Suprapubic skin (tissue), 4 donors: ENCODE results near the gene NPHP4. TPM values are rescaled to one million over a fixed set of nuclear protein-coding genes. Genes with fewer than 3 reads are reported as not detected.

ENCODE experiments used
- DNase-seq, 2 donors: peaks; one replicate each; pipeline ENCODE4 v3.0.0-alpha.2; 2019; ENCODE audit warnings: low spot score in 2 of 2
- H3K27ac ChIP-seq: fragments of 200-600 bp; sonication (generic); one replicate; pipeline ENCODE4 v1.5.1; 2019
- H3K27me3 ChIP-seq: fragments of 200-600 bp; sonication (generic); one replicate; pipeline ENCODE4 v1.5.1; 2019
- H3K36me3 ChIP-seq: fragments of 200-600 bp; sonication (generic); one replicate; pipeline ENCODE4 v1.5.1; 2019
- H3K4me1 ChIP-seq: fragments of 200-600 bp; sonication (generic); one replicate; pipeline ENCODE4 v1.5.1; 2019
- H3K4me3 ChIP-seq: fragments of 200-600 bp; sonication (generic); one replicate; pipeline ENCODE4 v1.5.1; 2019; ENCODE audit warnings: mild to moderate bottlenecking
- H3K9me3 ChIP-seq: fragments of 200-600 bp; sonication (generic); one replicate; pipeline ENCODE4 v1.5.1; 2019
- EP300 ChIP-seq: sonication (generic); formaldehyde crosslinking; IDR thresholded peaks from one replicate; pipeline ENCODE4 v1.6.1; 2017; ENCODE audit warnings: antibody characterized with exemption
- POLR2A ChIP-seq, 2 donors: fragments of 450-650 bp; IDR thresholded peaks; one replicate each; pipeline ENCODE4 v1.6.1; 2017; ENCODE audit warnings: antibody characterized with exemption in 2 of 2, mild to moderate bottlenecking in 2 of 2, moderate library complexity in 2 of 2
- POLR2AphosphoS5 ChIP-seq, 3 donors: sonication (generic); formaldehyde crosslinking; IDR thresholded peaks; one replicate each; pipeline ENCODE4 v1.6.1; 2017; ENCODE audit warnings: antibody characterized with exemption in 3 of 3
- WGBS: methylation state at CpG from one replicate; pipeline ENCODE4 v1.1.5; 2018; 5-methylcytosine and 5-hydroxymethylcytosine counted together
- total RNA-seq, 4 donors: library from RNA; depleted of rRNA; stranded (reverse); fragments of >200 nt; gene quantifications; one replicate each; pipeline ENCODE4 v1.1.0, GENCODE V29; 2016
- TF ChIP-seq, protein P1 (sequence below), 2 donors: fragments of 200-600 bp in 1 of 2; fragments of 450-650 bp in 1 of 2; sonication (generic) in 1 of 2; IDR thresholded peaks; one replicate each; pipeline ENCODE4 v1.5.1; 2016 to 2019; ENCODE audit warnings: antibody characterized with exemption in 2 of 2, mild to moderate bottlenecking in 1 of 2, moderate library complexity in 1 of 2

Gene NPHP4
- total RNA-seq, 4 donors from 2014 or later = 26.3 to 33.7 (median 29.1) TPM

DNA sequence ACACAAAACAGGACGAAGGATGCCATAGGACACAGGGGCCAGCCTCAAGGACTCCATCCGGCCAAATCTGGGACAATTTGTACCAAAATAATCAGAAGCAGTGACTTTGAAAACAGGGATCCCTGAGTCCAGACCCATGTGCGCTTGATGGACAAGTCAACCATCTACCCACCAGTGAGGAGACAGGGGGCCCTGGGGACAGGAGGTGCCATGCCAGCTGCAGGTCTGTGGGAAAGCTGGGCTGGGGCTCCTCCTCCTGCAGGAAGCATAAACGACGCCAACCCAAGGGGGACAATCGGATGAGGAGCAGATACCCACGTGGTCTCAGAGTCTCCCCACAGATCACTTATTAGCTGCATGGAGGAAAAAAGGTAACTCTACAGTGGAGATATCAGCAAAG, 50.6 kb downstream of the NPHP4 start:
- Histone ChIP-seq H3K4me3 (no peak overlapping the region), H3K27me3 (no peaks in the 10 kb centered on the region), H3K4me1 (peaks cover 36% of the 10 kb centered on the region), H3K36me3 (peaks cover 13% of the 10 kb centered on the region), H3K9me3 (no peaks in the 10 kb centered on the region), H3K27ac (no peak overlapping the region)
- DNase-seq = peak in 1 of 2 donors; percentile 58
- WGBS = 96% methylated on average over 7 of the region's 7 CpGs
- TF ChIP-seq, protein P1, sequence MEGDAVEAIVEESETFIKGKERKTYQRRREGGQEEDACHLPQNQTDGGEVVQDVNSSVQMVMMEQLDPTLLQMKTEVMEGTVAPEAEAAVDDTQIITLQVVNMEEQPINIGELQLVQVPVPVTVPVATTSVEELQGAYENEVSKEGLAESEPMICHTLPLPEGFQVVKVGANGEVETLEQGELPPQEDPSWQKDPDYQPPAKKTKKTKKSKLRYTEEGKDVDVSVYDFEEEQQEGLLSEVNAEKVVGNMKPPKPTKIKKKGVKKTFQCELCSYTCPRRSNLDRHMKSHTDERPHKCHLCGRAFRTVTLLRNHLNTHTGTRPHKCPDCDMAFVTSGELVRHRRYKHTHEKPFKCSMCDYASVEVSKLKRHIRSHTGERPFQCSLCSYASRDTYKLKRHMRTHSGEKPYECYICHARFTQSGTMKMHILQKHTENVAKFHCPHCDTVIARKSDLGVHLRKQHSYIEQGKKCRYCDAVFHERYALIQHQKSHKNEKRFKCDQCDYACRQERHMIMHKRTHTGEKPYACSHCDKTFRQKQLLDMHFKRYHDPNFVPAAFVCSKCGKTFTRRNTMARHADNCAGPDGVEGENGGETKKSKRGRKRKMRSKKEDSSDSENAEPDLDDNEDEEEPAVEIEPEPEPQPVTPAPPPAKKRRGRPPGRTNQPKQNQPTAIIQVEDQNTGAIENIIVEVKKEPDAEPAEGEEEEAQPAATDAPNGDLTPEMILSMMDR (IDR thresholded peaks at IDR 0.05) = no peak
- TF ChIP-seq POLR2A (IDR thresholded peaks at IDR 0.05) = no peak
- TF ChIP-seq POLR2AphosphoS5 (IDR thresholded peaks at IDR 0.05) = no peak
- no peak for TF ChIP-seq EP300

DNA sequence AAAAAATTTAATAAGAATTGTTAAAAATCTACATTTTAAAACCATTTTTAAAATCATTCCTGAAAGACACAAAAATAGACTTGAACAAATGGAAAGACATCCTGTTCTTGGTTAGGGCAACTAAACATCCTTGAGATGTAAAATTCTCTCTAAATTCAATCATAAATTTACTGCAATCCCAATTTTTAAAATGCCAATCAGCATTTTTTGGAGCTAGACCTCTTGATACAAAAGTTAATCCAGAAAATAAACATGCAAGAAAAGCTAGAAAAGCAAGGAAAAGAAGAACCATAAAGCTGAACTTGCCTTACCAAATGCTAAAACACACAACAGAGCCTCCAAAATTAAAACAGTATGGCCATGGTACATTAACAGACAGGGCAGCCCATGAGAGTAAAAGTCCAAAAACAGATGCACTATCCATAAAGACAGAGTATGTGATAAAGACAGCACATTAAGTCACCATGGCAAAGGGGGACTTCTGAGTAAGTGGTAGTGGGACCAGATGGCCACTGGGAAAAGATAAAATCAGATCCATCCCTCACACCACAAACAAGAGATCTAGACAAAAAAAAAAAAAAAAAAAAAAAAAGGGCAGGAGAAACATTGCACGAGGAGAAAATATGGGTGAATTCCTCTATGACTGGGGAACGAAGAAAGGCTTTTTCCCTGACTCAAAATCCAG, 51.4 kb downstream of the NPHP4 start:
- Histone ChIP-seq H3K4me3 (no peak overlapping the region), H3K4me1 (peaks cover 36% of the 10 kb centered on the region), H3K27me3 (no peaks in the 10 kb centered on the region), H3K27ac (no peak overlapping the region), H3K9me3 (no peaks in the 10 kb centered on the region), H3K36me3 (peaks cover 7% of the 10 kb centered on the region)
- TF ChIP-seq, protein P1 (IDR thresholded peaks at IDR 0.05) = no peak
- TF ChIP-seq EP300 (no peak), POLR2A (IDR thresholded peaks at IDR 0.05) (no peak), POLR2AphosphoS5 (IDR thresholded peaks at IDR 0.05) (no peak)
- WGBS = 88% methylated on average over 2 of the region's 2 CpGs
- DNase-seq = no peak

DNA sequence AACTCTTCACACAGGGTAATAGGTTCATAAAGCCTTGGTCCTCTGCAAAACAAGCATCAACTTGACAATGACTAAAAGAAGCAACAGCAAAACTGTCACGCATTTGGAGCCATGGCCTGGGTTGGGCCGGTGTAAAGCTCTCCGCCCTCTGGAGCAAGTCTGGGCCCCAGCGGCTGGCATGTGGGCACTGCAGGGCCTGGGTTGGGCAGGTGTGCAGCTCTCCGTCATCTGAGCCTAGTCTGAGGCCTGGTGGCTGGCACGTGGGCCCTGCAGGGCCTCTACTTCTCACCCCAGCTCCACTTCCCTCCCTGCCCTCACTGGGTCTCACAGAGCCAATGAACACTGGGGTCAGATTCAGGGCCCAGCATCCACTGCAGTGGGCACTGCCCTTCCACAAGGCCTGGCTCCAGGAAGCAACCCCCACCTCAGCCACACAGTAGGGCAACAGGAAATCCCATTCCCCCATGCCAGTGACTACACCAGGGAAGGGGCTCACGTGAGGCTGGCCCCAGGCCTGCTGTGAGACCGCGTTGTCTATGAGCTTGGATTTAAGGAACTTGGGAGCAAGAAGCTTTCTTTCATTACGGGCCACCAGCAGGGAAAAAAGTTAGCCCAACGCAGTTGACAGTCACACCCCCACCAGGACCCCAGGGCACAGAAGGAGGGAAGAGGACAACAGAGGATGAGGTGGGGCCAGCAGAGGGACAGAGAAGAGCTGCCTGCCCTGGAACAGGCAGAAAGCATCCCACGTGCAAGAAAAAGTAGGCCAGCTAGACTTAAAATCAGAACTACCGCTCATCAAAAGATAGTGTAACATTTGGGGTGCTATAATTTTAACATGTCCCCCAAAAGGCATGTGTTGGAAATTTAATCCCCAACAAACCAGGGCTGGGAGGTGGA, 52.7 kb downstream of the NPHP4 start:
- no peaks in the 10 kb centered on the region for H3K27me3 ChIP-seq
- no peak overlapping the region for H3K27ac ChIP-seq
- peaks cover 38% of the 10 kb centered on the region for H3K4me1 ChIP-seq
- 75% methylated on average over 13 of the region's 13 CpGs for WGBS
- DNase-seq = peak in 1 of 2 donors; percentile 76
- TF ChIP-seq POLR2A (IDR thresholded peaks at IDR 0.05) = no peak
- no peak for TF ChIP-seq EP300
- no peak for TF ChIP-seq POLR2AphosphoS5 (IDR thresholded peaks at IDR 0.05)
- H3K9me3 ChIP-seq = no peaks in the 10 kb centered on the region
- H3K36me3 ChIP-seq = peaks cover 2% of the 10 kb centered on the region
- H3K4me3 ChIP-seq = no peak overlapping the region

DNA sequence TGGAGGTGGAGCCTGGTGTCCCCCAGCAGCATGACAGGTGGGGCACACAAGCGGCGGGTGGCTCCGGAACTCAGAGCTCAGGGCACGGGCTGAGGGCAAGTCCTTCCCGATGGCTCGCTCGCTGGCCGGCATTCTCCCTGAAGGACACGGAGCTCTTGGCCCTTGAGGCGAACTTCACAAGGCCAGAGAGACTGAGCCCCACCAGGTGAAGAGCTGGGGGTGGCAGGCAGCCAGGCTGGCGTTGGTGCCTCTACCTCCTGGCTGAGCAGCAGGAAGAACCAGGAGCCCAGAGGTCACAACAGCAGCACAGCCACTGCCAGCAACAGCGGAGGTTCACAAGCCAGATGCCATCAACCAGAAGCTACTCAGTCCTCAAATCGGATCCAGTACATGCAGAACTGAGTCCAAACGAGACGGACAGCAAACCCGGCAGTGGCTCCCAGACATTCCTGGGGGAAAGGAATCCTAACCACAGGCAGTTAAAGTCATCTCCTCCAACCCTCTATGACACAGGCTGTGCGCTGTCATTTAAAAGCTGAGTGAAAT, 54.1 kb downstream of the NPHP4 start:
- H3K9me3 ChIP-seq = no peaks in the 10 kb centered on the region
- no peak overlapping the region for H3K4me3 ChIP-seq
- H3K27me3 ChIP-seq = no peaks in the 10 kb centered on the region
- 67% methylated on average over 13 of the region's 17 CpGs for WGBS
- peaks cover 3% of the 10 kb centered on the region for H3K36me3 ChIP-seq
- no peak for TF ChIP-seq POLR2A (IDR thresholded peaks at IDR 0.05)
- TF ChIP-seq, protein P1 (IDR thresholded peaks at IDR 0.05) = no peak
- no peak for TF ChIP-seq POLR2AphosphoS5 (IDR thresholded peaks at IDR 0.05)
- no peak for TF ChIP-seq EP300
- H3K27ac ChIP-seq = no peak overlapping the region
- DNase-seq = peak in 1 of 2 donors; percentile 76
- H3K4me1 ChIP-seq = peaks cover 34% of the 10 kb centered on the region

DNA sequence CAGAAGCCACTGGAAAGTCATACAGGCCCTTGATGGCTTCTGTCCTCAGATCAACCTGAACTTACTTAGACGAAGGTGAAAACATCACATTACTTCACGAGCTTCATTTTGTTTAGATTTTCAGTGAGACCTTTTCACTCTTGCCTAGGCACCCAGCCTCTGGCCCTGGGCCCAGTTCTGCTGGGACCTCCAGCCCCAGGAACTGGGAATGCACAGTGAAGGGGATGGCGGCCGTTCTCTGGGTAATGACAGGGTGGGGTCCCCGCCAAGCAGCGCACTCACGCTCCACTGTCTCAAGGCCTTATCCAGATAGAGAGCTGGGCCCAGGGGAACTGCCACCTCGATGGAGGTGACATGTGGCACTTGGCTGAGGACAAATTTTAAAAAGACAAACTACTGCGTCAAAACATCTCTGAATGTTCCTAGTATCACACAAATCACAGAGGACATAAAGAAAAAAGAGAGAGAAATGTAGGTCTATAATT, 54.8 kb downstream of the NPHP4 start:
- DNase-seq = peak in 1 of 2 donors; percentile 57
- H3K4me3 ChIP-seq = no peak overlapping the region
- H3K27ac ChIP-seq = no peak overlapping the region
- H3K27me3 ChIP-seq = no peaks in the 10 kb centered on the region
- 88% methylated on average over 9 of the region's 9 CpGs for WGBS
- TF ChIP-seq EP300 (no peak), POLR2A (IDR thresholded peaks at IDR 0.05) (no peak), POLR2AphosphoS5 (IDR thresholded peaks at IDR 0.05) (no peak)
- TF ChIP-seq, protein P1 (IDR thresholded peaks at IDR 0.05) = no peak
- H3K4me1 ChIP-seq = peaks cover 31% of the 10 kb centered on the region
- peaks cover 6% of the 10 kb centered on the region for H3K36me3 ChIP-seq
- H3K9me3 ChIP-seq = no peaks in the 10 kb centered on the region
